ENCODE results near the gene PIGO. TPM values are rescaled to one million over a fixed set of nuclear protein-coding genes. Genes with fewer than 3 reads are reported as not detected.

Gene PIGO
- total and polyA plus RNA-seq, 9 of the 15 experiments (the other 6 are each of a cell fraction or from before 2014, with no cell fraction given) = 5.4 to 13.7 (median 9.7) TPM

GRCh38 chr9:35111001-35111933, 14.9 kb upstream of the PIGO start (continued):
- peak; percentile 52; the same call in 1 of the 2 replicates for TF ChIP-seq PHF8 (IDR thresholded peaks at IDR 0.05; ENCODE audit: borderline replicate concordance, low read length)
- no peak for TF ChIP-seq THRAP3 (IDR thresholded peaks at IDR 0.05; ENCODE audit: borderline replicate concordance)
- TF ChIP-seq MEIS2 (IDR thresholded peaks at IDR 0.05; ENCODE audit: partially characterized antibody) = peak; percentile 11
- TF ChIP-seq, protein P1, sequence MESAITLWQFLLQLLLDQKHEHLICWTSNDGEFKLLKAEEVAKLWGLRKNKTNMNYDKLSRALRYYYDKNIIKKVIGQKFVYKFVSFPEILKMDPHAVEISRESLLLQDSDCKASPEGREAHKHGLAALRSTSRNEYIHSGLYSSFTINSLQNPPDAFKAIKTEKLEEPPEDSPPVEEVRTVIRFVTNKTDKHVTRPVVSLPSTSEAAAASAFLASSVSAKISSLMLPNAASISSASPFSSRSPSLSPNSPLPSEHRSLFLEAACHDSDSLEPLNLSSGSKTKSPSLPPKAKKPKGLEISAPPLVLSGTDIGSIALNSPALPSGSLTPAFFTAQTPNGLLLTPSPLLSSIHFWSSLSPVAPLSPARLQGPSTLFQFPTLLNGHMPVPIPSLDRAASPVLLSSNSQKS (CRISPR knock-in tag; IDR thresholded peaks at IDR 0.05) = no peak
- no peak for TF ChIP-seq CCAR2 (IDR thresholded peaks at IDR 0.05; ENCODE audit: low read depth, low read length)
- TF ChIP-seq ZNF592 (IDR thresholded peaks at IDR 0.05) = 0 out of 2 replicates have a peak, but pooled peaks have one; percentile 8
- TF ChIP-seq SNIP1 (IDR thresholded peaks at IDR 0.05; ENCODE audit: low read depth) = no peak
- no peak for TF ChIP-seq AFF4 (CRISPR knock-in tag; IDR thresholded peaks at IDR 0.05)
- peak in 1 of 2 experiments; percentile 44; a peak in 2 of 4 replicates for TF ChIP-seq MAZ (CRISPR knock-in tag; conservative IDR thresholded peaks at IDR 0.05 in 1 of 2, IDR thresholded peaks at IDR 0.05 in 1 of 2)
- TF ChIP-seq DPF2 (IDR thresholded peaks at IDR 0.05) = no peak
- 0 out of 2 replicates have a peak, but pooled peaks have one; percentile 6 for TF ChIP-seq MYC (IDR thresholded peaks at IDR 0.05; ENCODE audit: low read depth, low read length)
- TF ChIP-seq MYC (CRISPR knock-in tag; IDR thresholded peaks at IDR 0.05; ENCODE audit: borderline replicate concordance, low read depth) = no peak
- peak; percentile 12 for TF ChIP-seq CREM (IDR thresholded peaks at IDR 0.05; ENCODE audit: low read depth)
- TF ChIP-seq ZNF740 (CRISPR knock-in tag; IDR thresholded peaks at IDR 0.05) = no peak
- no peak for TF ChIP-seq ZNF740 (tag; IDR thresholded peaks at IDR 0.05)
- TF ChIP-seq KDM5B (IDR thresholded peaks at IDR 0.05; ENCODE audit: insufficient replicate concordance, low read depth, low read length) = peak; percentile 31

Measured in K562 (cell line).